Activated T-cell treated with anti-CD3 and anti-CD28 coated beads, Interleukin-2, amount 50 U/mL, for 24 hours (primary cell): ENCODE results near the gene IL4.

Experiments
- DNase-seq: peaks from one replicate; pipeline ENCODE4 v3.0.0-alpha.2; 2020
- H3K27ac Mint-ChIP-seq: 2 replicates; pipeline ENCODE4 v1.8.0; 2020; ENCODE audit warnings: mild to moderate bottlenecking, mixed read lengths
- H3K27me3 Mint-ChIP-seq: 2 replicates; pipeline ENCODE4 v1.8.0; 2020; ENCODE audit warnings: mixed read lengths
- H3K36me3 Mint-ChIP-seq: 2 replicates; pipeline ENCODE4 v1.8.0; 2020; ENCODE audit warnings: low read depth, mixed read lengths
- H3K4me1 Mint-ChIP-seq: 2 replicates; pipeline ENCODE4 v1.8.0; 2020; ENCODE audit warnings: low read depth, mixed read lengths
- H3K4me3 Mint-ChIP-seq: 2 replicates; pipeline ENCODE4 v1.8.0; 2020; ENCODE audit warnings: mild to moderate bottlenecking, moderate library complexity, mixed read lengths
- H3K9me3 Mint-ChIP-seq: 2 replicates; pipeline ENCODE4 v1.8.0; 2020; ENCODE audit warnings: mixed read lengths

Gene IL4

DNA sequence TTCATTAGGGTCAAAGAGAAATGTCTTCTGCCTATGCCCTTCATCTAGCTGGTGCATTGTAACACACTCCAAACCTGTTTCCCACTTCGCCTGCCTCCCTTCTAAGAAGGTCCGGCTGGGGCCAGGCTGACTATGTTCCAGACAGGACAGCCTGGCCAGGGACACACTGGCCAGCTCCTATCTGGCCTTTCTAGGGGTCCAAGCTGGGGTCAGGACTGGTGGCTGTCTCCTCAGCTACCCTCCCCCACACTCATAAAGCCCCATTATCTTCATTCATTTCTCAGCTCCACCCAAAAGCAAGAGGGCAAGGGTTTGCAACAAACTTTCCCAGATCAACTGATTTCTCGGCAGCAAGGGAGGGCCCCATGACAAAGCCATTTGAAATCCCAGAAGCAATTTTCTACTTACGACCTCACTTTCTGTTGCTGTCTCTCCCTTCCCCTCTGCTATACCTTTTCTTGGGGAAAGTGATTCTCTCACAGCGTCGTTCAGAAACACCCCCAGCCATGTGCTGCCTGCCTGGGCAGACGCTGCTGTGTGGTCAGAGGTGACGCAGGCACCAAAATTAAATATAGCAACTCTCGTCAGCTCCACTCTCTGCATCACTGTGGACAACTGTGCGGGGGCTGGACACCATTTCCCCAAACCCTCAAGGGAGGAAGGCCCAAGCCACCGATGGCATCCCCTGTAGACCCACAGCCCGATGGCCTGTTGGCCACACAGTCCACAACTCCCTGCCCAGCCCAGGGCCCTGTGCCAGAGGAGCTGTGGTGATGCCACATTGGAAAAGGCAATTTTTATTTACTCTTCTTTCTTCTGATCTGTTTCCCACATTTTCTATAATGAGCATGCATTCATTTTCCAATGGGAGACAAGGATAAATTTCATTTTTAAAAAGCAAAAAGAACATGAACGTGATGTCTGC lies 9.8 kb upstream of the IL4 start:
- peaks cover 42% of the 10 kb centered on the region for H3K4me1 Mint-ChIP-seq
- H3K4me3 Mint-ChIP-seq, result no peak overlapping the region
- H3K27me3 Mint-ChIP-seq, result peaks cover 6% of the 10 kb centered on the region
- H3K36me3 Mint-ChIP-seq, result no peaks in the 10 kb centered on the region
- no peaks in the 10 kb centered on the region for H3K9me3 Mint-ChIP-seq
- peak overlapping the region; percentile 92 for H3K27ac Mint-ChIP-seq
- DNase-seq, result no peak

DNA sequence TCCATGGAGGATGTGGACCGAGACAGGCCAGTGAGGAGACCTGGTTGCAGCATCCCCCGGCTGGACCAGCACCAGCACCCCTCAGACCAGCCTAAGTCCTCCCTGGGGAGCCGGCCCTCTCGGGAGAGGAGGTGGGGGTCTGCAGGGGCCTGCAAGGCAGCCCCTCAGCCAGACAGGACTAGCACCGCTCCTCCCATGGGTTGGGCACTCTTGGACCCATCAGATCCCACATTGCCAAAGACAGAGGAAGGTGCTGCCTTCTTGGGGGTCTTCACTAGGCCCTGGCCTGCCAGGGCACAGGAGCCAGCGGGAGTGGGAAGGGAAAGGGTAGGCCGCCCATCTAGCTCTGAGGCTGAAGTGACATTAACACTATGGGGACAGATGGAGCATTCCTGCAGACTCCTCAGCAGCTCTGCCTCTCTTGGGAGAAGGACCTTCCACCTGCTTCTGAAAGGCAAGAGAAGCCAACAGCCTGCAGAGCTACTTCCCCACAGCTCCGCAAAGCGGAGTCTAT lies 9.0 kb upstream of the IL4 start:
- peaks cover 42% of the 10 kb centered on the region for H3K4me1 Mint-ChIP-seq
- no peak overlapping the region for H3K4me3 Mint-ChIP-seq
- DNase-seq, result no peak

DNA sequence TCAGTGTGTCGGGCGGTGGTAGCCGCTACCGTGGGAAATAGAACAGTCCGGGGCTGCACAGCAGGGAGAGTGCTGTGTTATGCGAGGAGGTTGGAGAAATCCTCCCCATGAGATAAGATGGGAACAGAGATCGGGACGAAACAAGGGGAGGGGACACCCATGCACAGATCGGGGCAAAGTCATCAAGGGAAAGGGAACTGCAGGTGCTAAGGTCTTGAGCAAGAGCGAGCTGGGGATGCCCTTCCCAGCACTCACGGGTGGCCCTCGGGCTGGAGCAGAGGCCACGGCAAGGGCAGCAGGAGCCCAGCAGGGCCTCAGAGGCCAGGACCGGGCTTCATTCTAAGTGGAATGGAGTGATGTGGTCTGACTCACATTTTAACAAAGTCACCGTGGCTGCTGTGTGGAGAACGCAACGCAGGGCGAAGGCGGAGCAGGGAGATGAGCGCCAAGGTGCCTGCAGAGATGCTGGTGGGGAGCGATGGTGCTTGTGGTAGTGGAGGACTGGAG lies 8.2 kb upstream of the IL4 start:
- Mint-ChIP-seq H3K4me3 (no peak overlapping the region), H3K27me3 (peaks cover 3% of the 10 kb centered on the region), H3K9me3 (no peaks in the 10 kb centered on the region), H3K27ac (no peak overlapping the region), H3K36me3 (no peaks in the 10 kb centered on the region), H3K4me1 (peaks cover 37% of the 10 kb centered on the region)
- DNase-seq, result no peak

More for the DNA sequence above, 9.0 kb upstream of the IL4 start:
- Mint-ChIP-seq H3K27me3 (peaks cover 3% of the 10 kb centered on the region), H3K36me3 (no peaks in the 10 kb centered on the region), H3K9me3 (no peaks in the 10 kb centered on the region), H3K27ac (no peak overlapping the region)

DNA sequence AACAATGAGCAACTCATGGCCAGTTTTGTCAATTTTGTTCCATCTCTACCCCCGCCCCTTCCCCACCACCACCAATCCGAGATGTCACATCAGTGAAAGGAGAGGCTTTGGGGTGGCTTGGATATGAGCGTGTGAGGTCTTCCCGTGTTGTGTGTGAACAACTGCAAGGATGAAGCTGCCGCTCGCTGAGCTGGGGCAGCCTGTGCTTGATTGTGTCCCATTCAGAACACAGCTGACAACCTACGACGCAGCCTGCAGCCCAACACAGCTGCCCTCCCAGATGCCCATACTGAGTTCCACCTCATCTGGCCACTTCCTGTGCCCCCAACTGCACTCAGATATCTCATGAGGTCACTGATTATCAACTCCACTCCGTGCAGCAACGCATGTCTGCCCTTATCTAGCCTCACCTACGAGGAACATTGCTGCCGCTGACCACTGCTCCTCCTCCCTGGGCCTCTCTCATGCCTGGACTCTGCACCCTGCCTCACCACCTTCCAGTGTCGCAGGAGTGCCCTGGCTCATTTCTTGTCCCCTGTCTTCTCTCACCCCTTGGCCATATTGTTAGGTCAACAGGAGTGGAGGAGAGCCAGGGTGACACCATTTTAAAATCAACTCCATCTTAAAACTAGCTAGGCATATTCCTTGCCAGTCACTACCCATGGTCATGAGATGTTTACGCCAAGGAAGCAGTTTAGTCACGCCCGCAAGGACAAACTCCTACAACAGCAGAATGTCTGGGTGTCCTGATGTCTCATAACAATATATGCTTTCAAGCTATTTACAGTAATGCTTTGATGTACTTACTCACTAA lies 7.3 kb upstream of the IL4 start:
- Mint-ChIP-seq H3K4me1 (peaks cover 30% of the 10 kb centered on the region), H3K36me3 (no peaks in the 10 kb centered on the region), H3K4me3 (no peak overlapping the region), H3K27me3 (peaks cover 3% of the 10 kb centered on the region), H3K9me3 (no peaks in the 10 kb centered on the region), H3K27ac (no peak overlapping the region)
- no peak for DNase-seq

DNA sequence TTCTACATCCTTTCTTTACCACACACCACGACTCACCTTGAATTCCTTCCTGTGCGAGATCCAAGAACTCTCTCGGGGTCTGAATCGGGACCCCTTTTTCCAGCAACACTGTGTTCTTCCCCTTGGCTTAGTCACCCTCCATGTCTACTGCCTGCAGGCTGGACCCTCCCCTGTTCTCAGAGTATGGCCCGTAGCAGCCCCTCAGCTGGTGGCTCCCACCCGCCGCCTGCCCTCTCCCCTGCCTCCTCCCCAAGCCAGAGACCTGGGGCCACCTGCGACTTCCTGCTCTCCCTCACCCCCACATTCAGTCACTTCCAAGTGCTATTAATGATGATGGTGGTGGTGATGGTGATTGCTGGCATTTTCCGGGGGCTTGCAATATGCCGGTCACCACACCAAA lies 6.5 kb upstream of the IL4 start:
- Mint-ChIP-seq H3K36me3 (no peaks in the 10 kb centered on the region), H3K27me3 (peaks cover 3% of the 10 kb centered on the region), H3K9me3 (no peaks in the 10 kb centered on the region), H3K4me1 (peaks cover 23% of the 10 kb centered on the region), H3K27ac (no peak overlapping the region), H3K4me3 (no peak overlapping the region)
- DNase-seq, result no peak

DNA sequence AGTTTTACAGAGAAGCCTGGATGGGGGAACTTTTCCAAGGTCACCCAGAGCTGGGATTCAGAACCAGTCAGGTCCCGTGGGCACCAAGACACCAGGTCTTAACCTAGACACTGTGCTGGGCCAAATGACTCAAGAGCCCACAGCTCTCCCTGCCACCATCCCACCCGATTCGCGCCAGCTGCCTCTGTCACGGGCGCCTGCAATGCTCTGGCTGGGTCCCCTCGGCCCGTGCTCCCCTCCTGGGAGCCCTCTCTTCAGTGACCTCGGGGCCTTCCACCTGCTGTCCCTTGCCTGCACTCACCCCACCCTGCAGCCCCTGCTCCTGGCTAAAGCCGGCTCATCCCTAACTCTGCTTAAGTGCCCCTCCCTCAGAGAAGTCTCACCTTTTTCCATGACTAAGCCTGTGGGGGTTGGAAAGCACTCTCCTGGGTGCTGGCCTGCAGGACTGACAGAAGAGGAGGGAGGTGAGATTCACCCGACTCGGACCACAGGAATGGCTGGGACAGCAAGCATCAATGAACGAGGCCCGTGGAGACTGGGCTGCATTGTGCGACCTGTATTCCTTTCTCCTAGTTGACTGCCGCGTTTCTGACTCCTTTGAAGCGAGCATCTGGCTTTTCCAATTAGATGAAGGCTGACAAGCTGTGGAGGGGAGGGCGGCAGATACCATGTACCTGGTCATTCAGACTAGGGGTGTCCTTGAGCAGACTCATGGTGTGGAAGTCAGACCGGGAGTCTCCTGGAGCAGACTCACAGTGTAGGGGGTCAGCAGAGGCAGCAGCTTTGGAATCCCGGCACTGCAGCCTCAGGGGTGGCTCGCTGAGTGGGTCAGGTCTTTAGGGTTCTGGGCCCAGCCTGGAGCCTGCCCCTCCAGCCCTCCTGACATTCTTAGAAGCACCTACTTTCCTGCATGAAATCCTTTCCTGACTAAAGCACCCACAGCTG lies 5.8 kb upstream of the IL4 start:
- H3K27ac Mint-ChIP-seq, result no peak overlapping the region
- peaks cover 18% of the 10 kb centered on the region for H3K4me1 Mint-ChIP-seq
- no peaks in the 10 kb centered on the region for H3K9me3 Mint-ChIP-seq
- H3K4me3 Mint-ChIP-seq, result no peak overlapping the region
- H3K27me3 Mint-ChIP-seq, result peaks cover 3% of the 10 kb centered on the region
- H3K36me3 Mint-ChIP-seq, result no peaks in the 10 kb centered on the region
- no peak for DNase-seq

DNA sequence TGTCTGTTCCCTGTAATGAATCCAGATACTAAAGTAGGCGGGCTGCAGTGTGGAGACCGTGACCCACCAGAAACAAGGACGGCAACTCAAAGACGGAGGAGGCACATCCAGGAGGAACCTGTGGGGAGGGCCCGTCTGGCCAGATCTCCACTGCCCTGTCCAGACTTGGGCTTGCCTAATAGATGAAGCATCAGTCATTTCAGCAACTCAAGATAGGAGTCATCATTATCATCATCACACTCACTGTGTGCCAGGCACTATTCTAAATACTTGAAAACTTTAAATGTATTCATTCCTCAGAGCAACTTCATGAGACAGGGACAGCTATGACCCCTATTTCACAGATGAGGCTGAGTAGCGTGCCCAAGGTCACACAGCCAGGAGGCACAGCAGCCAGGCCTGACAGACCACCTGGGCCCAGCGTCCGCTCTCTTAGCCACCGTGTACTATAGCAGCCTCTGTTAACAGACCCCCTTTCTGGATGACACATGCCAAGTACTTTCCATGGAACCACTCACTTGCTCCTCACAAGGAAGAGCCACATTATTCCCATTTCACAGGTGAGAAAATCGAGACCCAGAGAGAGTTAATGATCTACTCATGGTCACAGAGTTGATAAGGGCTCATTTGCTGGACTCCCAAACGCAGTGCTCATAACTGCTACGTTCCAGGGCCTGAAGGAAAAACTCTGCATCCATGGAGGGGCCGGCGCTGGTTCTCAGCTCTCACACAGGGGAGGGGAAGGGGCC lies 4.9 kb upstream of the IL4 start:
- no peak overlapping the region for H3K27ac Mint-ChIP-seq
- peaks cover 3% of the 10 kb centered on the region for H3K27me3 Mint-ChIP-seq
- no peaks in the 10 kb centered on the region for H3K36me3 Mint-ChIP-seq
- no peaks in the 10 kb centered on the region for H3K9me3 Mint-ChIP-seq
- DNase-seq, result no peak
- H3K4me3 Mint-ChIP-seq, result no peak overlapping the region
- peaks cover 16% of the 10 kb centered on the region for H3K4me1 Mint-ChIP-seq

DNA sequence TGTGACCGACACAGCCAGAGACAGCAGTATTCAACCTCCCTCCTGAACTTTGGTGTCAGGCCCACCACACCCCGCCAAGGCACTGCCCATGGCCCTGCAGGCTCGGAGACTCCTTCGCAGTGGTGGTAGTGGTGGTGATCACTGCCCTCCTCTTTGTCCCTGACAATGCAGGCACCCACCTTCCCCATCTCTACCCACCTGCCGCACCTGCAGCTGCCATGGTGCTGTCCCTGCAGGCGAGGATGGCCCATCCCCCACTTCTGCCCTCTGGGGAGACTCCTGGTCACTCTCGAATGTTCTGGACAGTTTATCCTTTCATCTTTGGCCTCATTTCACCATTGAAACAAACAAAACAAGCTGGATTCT lies 4.4 kb upstream of the IL4 start:
- no peak for DNase-seq
- H3K27ac Mint-ChIP-seq, result no peak overlapping the region
- H3K27me3 Mint-ChIP-seq, result peaks cover 3% of the 10 kb centered on the region
- peaks cover 16% of the 10 kb centered on the region for H3K4me1 Mint-ChIP-seq
- H3K36me3 Mint-ChIP-seq, result no peaks in the 10 kb centered on the region
- no peaks in the 10 kb centered on the region for H3K9me3 Mint-ChIP-seq
- no peak overlapping the region for H3K4me3 Mint-ChIP-seq

DNA sequence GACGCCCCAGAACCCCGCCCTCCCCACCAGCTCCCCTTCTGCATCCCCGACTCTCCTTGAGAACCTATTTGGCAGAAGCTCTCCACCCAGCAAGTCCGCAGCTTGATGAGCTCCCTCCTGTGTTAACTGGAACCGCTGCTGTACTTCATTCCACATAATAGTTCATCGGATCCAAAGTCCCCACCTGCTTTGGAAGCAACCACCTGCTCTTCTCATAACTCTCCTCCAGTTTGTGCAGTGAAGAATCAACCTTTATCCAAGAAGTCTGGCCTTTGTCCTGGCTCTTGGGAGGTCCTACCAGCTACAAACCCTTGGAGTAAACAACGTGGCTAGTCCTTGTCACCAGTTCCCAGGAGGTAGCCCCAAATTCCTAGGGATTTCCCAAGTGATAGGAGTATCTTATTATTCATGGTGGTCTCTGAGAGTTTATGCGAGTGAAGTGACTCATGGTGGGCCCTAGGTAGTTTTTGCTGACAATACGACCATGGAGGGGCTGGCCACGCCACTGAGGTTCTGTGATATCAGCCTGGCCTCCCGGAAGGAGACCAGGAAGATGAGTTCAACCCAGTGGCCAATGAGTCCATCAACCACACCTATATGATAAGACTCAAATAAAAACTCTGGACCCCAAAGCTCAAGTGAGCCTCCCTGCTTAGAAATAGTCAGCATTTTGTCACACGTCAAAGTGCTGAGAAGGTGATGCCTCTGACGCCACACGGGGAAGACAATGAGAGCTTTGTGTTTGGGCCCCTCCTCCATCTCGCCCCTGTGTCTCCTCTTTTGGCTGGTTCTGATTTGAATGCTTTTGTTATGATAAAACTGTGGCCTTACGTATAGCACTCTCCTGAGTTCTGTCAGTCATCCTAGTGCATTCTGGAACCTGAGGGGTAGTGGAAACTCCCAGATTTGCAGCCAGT lies 3.6 kb upstream of the IL4 start:
- Mint-ChIP-seq H3K4me3 (no peak overlapping the region), H3K27ac (no peak overlapping the region), H3K4me1 (peaks cover 22% of the 10 kb centered on the region), H3K36me3 (no peaks in the 10 kb centered on the region), H3K9me3 (no peaks in the 10 kb centered on the region), H3K27me3 (peaks cover 3% of the 10 kb centered on the region)
- no peak for DNase-seq

DNA sequence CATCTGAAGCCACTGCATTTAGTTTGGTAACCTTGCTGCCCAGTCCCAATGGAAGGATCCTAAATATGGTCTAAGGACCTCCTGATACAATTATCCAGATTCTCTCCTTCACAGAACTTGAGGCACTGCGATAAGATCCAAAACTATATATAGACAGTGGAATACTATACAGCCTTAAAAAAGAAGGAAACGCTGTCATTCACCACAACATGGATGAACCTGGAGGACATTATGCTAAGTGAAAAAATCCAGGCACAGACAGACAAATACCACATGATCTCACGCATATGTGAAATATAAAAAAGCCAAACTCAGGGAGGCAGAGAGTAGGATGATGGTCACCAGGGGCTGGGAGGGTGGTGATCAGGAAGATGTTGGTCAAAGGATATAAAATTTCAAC lies 2.8 kb upstream of the IL4 start:
- no peak for DNase-seq

DNA sequence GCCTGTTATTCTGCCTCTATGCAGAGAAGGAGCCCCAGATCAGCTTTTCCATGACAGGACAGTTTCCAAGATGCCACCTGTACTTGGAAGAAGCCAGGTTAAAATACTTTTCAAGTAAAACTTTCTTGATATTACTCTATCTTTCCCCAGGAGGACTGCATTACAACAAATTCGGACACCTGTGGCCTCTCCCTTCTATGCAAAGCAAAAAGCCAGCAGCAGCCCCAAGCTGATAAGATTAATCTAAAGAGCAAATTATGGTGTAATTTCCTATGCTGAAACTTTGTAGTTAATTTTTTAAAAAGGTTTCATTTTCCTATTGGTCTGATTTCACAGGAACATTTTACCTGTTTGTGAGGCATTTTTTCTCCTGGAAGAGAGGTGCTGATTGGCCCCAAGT lies 301 bp upstream of the IL4 start:
- Mint-ChIP-seq H3K27ac (peak overlapping the region; percentile 16), H3K9me3 (no peaks in the 10 kb centered on the region), H3K4me3 (no peak overlapping the region), H3K36me3 (no peaks in the 10 kb centered on the region), H3K4me1 (peaks cover 22% of the 10 kb centered on the region), H3K27me3 (peaks cover 3% of the 10 kb centered on the region)
- DNase-seq, result no peak

More for the DNA sequence above, 2.8 kb upstream of the IL4 start:
- no peaks in the 10 kb centered on the region for H3K36me3 Mint-ChIP-seq
- no peak overlapping the region for H3K4me3 Mint-ChIP-seq
- peaks cover 3% of the 10 kb centered on the region for H3K27me3 Mint-ChIP-seq
- no peaks in the 10 kb centered on the region for H3K9me3 Mint-ChIP-seq
- no peak overlapping the region for H3K27ac Mint-ChIP-seq
- H3K4me1 Mint-ChIP-seq, result peaks cover 23% of the 10 kb centered on the region

DNA sequence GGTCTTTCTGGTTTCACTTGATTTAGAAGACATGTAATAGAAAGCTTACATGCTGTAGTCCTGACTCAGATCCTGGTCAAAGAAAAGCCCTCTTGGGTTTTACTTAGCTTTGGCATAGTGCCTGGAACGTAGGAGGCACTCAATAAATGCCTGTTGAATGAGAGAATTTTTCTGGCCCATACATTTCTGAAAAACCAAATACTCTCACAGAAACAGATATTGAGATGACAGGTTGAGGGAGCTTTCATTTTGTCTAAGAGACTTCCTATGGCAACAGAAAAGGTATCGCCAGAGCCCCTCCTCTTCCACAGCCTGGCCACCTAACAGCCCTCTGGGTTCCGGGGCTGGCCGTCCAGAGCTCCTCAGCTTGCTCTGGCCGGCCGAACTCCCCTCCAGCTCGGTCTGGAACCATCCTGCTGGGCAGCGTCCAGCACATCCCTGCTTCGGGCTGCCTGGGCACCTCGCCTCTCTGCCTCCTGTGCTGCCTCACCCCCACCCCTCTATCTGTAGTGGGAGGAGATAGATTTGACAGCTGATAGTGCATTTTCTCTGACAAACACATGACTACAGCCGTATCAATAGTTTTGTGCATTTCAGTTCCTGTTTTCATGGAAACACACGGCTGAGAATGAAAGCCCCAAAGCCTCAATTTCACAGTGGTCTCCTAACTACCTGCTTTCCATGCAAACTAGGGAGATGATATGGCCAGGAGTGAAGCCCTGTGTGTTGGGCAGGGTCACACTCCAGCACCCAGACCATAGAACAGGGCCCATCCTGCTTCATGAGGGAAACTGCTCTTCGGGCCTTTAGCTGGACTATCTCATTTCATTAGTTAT lies 1.1 kb downstream of the IL4 start:
- Mint-ChIP-seq H3K27me3 (no peaks in the 10 kb centered on the region), H3K36me3 (no peaks in the 10 kb centered on the region), H3K9me3 (no peaks in the 10 kb centered on the region), H3K4me3 (peak overlapping the region; percentile 34), H3K4me1 (peaks cover 22% of the 10 kb centered on the region), H3K27ac (peak overlapping the region; percentile 82)
- DNase-seq, result no peak
